ENCODE measurements around the gene RGL2. TPM values are rescaled to one million over a fixed set of nuclear protein-coding genes. Genes with fewer than 3 reads are reported as not detected.
A peak's percentile ranks its signal among the peaks of the same experiment; 100 is the strongest.
"Not testable (repeated sequence)": the region's sequence is repeated elsewhere in the genome, so short reads cannot be mapped to it uniquely, and the experiment has no call there.

Gene RGL2
- total RNA-seq, 1 experiment from 2014 or later = 54.6 TPM

DNA sequence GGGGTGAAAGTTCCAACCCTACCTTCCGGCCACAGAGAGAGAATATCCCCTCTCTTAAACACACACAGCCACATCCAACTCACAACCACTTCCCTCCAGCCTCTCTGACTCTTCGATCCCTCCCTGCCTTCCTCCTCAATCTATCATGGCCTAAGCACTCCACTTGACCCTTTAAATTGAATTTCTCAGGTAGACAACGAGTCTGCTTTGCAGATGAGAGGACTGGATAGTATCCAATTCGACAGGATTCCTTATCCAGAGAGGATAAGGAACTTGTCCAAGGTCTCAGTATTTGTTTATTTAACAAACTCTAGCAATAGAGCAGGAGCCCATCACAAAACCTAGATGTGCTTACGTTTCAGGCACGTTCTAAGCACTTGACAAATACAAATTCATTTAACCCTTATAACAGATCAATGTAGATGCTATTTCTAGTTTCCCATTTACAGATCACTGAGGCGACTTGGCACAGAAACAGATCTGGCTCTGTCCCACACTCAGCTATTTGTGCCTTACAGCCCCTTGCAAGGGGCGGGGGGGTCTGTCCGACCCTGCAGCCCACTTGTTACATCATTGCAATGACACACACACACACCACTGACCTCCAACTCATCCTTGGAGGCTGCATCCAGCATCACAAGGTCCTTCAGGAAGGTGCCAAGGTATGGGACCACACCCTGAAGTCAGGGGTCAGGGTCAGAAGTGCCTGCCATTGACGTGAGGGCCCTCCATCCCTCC, 4.5 kb downstream of the RGL2 start:
- DNase-seq (ENCODE audit: low read depth) = no peak

DNA sequence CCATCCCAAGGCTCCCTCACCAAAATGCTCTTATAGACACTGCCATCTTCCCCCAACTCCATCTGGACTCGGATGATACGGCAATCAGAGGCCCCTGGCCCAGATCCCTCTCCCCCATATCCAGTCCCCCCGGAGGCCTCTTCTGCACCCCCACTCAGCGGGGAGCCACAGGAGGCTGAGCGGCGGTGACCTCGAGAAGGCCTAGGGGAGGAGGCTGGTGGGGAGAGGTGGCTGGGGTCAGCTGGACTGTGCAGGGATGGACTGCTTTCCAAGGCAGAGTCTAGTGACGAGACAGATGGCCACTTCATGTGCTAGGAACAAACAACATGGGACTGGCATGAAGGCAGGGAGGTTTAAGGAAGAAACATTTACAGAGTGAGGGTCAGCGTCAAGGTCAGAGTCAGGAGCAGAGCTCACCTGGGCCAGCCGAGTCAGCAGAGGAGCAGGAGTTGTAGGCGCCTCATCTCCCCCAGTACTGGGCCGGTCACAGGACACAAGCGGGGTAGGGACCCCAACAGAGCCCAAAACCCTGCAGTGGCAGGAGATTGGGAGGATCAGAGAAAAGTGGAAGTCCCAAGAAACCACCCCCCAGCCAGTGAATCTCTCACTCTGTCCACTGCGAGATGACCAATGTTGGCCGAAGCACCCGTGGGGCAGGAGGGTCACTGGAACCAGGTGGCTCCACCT, 5.6 kb downstream of the RGL2 start:
- DNase-seq (ENCODE audit: low read depth) = no peak

DNA sequence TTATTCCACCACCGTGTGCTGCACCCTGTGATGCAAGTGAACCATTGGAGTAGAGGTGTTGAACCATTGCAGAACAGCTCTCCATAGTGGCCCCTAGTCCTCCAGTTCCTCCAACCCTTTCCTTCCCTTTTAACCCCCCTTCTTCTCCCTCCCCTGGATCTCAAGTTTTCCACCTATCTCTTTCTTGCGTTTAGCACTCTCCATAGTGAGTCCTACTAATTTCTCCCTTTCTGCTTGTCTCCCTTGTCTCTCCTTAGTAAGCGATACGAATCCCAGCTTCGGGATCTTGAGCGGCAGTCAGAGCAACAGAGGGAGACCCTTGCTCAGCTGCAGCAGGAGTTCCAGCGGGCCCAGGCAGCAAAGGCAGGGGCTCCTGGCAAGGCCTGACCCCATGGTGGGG, 8.3 kb downstream of the RGL2 start:
- DNase-seq (ENCODE audit: low read depth) = no peak

DNA sequence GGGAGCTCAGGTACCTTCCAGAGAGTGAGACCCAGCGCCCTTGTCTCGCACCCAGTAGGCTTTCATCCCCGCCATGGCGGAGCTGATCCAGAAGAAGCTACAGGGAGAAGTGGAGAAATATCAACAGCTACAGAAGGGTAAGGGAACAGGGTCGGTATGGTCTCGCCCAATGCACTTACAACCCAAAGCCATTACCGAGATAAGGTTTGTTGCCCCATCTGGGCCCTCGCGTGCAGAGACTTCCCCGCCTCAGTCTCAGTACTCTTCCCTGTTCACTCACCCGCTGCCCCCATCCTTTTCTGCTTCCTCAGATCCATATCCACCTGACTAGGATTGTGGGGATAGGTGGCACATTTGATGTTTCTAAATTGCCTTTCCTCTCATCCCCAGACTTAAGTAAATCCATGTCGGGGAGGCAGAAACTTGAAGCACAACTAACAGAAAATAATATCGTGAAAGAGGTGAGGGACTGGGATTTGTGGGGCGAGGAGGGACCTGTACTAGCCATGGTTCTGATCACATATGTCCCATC, 8.9 kb downstream of the RGL2 start:
- DNase-seq (ENCODE audit: low read depth) = no peak

DNA sequence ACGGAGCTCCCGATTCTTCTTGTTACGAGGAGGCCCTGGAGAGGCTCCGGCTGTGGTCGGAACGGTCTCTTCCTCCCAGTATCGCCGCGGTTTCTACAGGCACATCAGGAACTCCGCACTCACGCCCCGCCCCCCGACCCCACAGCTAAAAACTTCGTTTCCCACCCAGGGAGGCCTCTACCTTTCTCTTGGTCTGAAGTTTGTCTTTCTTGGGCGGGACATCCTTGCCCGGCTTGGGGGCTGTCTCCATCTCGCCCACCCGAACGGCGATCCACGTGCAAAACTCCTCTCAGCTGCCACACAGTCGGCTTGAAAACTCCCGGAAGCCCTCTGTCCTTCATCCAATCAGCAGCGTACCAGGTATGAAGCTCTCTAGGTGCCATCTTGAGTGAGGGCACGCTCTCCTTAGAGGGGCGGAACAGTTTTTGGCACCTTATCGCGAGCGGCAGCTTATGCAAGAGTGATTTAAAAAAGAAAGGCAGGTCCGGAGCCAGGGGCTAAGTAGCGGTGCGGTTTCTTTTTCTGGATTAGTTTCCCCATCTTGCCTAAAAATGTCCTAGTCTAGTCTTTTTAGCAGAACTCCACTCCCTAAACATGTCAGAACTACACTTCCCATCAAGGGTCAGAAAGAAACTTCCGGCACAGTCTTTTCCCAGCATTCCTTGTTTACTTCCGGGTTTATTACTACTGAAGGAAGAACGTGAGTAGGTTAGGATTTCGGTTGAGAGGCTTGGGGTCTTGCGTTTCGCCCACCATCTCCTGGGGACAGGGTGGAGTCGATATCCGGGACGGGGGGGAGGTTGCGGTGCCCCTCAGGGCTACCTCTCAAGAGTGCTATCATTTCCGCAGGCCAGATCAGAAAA, 9.6 kb downstream of the RGL2 start, which contains the start of the genes PFDN6 and WDR46:
Gene PFDN6 (plus strand): TSS at position 681 of the 863 bp plus-strand sequence. CDS start 256 bp downstream, outside the sequence.
Gene WDR46 (minus strand): TSS at position 319 of the 863 bp plus-strand sequence. CDS start 69 bp downstream, at position 250.
- DNase-seq (ENCODE audit: low read depth) = peak; percentile 96

DNA sequence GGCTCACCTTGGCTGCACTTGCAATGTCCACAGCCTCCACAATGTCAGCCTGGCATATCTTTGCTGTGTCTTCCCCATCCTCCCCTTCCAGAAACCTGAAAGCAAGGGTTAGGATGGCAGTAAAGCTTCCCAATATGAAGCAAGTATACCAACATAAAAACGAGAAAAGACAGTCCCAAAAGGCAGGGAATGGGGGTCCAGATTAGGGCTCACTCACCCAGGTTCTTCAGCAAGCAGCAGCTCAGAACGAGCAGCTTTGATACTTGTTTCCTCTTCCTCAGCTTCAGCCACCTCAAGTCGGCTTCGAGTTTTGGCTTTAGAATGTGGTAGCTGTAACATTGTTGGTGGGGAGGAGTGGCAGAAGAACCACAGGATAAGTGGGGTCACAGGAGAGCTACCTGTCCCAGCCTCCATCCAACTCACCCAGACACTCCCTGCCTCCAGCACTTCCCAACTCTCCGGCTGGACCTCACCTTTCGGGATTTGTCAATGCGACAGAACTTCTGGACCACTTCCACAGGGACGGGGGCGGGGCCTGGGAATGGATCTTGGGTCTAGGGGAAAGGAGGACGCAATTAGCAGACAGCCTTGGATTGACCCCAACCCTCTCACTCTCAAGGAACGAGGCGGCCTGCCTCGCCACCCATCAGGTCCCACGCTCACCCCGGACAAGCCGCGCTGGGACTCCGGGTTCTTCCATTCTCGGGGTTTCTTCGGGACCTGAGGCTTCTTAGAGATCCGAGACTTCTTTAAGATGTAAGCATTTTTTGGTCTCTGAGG, 10.4 kb downstream of the RGL2 start:
- no peak for DNase-seq (ENCODE audit: low read depth)

DNA sequence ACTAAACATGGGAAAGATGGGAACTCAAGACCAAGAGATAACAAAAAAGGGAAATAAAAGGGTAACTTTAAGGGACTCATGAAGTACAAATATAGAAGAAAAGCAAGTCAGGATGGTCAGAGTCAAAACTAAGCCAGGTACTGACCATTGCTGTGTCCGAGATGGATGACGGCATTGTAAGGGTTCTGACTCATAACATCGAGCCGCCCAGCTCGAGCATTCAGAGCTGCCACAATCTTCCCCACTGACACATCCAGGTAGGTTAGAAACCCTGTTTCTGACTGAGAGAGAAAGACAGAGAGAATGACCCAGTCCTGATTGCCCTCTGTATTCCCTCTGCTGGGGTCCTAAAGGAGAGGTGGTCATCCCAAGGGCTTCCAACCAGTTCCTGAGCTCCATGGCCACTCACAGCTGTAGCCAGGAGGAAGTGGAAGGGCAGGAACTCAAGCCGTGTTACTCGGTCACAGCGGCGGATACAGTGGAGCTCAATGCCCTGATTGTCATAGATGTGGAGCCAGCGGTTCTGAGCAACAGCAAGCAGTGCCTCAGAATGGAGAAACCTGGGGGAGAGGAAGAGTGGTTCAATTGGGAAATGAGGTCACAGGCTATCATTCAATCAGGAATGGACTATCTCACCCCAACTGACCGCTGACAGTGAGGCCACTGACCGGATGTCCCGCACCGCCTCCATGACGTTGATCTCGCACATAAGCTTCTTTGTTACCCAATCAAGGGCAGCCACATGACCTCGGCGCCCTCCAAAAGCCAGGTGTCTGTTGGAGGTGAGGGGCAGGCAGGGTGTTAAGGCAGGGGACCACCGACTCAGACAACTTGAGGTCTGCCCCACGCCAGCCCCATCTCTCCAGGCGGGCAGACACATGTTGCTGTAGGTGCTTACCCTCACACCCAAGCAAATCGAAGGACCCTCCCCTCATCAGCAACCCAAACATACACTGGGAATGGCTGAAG, 11.5 kb downstream of the RGL2 start:
- DNase-seq (ENCODE audit: low read depth) = no peak

DNA sequence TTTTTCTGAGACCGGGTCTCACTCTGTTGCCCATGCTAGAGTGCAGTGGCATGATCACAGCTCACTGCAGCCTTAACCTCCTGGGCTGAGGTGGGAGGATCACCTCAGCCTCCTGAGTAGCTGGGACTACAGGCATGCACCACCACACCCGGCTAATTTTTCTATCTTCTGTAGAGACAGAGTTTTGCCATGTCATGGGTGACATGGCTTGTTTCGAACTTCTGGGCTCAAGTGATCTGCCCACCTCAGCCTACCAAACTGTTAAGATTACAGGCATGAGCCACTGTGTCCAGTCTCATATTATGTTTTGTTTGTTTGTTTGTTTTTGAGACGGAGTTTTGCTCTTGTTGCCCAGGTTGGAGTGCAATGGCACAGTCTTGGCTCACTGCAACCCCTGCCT, 13.5 kb downstream of the RGL2 start:
- DNase-seq (ENCODE audit: low read depth) = not testable (repeated sequence)

DNA sequence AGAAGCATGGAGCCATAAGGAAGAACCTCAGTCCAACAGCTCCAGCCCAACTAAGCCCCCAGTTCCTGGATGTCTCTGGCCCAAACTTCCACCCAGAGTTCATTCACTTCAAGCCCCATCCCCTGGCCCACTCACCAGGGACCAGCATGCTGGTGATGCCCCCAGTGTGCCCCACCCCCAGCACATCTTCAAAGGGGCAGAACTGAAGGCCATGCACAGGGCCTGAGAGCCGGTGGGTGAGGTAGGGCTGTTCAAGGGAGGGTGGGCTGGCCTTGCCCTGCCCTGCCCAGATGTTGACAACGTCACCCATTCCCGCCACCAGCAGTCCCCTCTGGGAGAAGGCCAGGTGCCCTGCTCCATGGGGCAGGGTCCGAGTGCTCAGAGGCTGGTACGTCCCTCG, 18.2 kb downstream of the RGL2 start:
- no peak for DNase-seq (ENCODE audit: low read depth)

DNA sequence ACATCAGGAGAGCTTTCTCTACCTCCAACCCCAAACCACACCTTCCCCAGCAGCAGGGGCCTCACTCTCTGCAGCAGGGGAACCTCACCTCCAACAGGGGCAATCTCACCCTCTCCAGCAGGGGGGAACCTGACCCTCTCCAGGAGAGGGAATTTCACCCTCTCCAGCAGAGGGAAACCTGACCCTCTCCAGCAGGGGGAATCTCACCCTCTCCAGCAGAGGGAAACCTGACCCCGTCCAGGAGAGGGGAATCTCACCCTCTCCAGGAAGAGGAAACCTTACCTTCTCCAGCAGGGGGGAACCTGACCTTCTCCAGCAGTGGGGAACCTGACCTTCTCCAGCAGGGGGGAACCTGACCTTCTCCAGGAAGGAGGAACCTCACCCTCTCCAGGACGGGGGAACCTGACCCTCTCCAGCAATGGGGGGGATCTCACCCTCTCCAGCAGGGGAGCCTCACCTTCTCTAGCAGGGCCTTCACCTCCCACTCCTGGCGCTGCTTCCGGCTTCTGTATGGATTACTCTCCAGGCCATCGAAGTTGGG, 18.7 kb downstream of the RGL2 start:
- DNase-seq (ENCODE audit: low read depth) = peak; percentile 76

DNA sequence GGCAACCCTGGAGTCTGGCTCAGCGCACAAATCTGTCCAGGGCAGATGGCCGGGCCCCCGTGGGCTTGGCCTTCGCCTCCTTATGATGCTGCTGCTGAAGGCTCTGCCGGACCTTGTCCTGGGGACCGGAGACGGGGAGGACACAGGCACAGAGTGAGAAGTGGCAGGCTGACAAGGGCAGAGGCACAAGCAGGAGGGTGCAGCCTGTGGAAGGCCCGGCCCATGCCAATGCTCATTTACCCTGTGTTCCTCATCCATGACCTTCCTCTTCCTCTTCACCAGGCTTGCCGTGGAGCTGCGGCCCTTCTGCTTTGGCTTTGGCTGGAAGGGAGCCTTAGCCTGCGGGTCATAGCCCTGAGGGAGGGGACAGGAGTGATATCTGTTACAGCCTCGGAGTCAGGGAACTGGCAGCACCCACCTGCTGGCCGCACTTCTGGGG, 19.5 kb downstream of the RGL2 start:
- no peak for DNase-seq (ENCODE audit: low read depth)

DNA sequence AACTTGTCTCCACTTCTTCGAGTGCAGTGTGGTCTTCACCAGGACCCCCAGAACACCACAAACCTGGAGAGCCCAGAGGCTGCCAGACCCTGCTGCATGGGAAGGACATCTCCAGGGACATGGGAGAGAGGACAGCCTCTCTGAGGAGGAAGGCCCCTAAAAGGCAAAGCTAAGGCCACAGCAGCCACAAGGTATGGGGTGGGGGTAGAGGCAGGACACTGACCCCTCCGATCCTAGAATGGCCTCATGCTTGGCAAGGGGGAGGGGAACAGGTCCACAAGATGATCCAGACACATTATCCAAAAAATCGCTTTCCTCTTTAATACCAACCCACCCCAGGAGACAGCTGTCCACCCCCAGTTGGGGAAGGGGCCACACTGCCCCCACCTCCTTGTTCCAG, 19.9 kb downstream of the RGL2 start:
- no peak for DNase-seq (ENCODE audit: low read depth)

DNA sequence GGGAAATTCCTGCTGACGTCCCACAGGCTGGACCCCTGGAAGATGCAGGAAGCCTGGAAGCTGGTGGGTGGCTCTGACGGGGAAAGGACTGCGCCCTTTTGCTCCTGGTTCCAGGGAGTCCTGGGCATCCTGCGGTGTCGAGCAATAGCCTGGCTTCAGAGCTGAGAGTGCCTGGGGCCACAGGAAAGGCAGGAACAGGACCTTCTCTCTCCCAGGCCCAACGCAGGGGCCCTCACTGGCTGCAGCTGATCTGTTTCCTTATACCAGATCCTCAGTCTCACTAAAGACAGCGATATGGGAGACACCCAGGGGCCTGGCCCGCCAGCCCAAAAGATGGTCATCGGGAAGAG, 20.4 kb downstream of the RGL2 start:
- peak; percentile 45 for DNase-seq (ENCODE audit: low read depth)

DNA sequence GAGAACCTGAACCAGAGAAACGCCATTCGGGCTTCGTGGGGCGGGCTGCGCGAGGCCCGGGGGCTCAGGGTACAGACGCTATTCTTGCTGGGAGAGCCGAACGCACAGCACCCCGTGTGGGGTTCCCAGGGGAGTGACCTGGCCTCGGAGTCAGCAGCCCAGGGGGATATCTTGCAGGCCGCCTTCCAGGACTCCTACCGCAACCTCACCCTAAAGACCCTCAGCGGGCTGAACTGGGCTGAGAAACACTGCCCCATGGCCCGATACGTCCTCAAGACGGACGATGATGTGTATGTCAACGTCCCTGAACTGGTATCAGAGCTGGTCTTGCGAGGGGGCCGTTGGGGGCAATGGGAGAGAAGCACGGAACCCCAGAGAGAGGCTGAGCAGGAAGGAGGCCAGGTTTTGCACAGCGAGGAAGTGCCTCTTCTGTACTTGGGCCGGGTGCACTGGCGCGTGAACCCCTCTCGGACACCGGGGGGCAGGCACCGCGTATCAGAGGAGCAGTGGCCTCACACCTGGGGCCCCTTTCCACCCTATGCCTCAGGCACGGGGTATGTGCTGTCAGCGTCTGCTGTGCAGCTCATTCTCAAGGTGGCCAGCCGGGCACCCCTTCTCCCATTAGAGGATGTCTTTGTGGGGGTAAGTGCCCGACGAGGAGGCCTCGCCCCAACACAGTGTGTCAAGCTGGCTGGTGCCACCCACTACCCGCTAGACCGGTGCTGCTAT, 20.9 kb downstream of the RGL2 start:
- DNase-seq (ENCODE audit: low read depth) = no peak

DNA sequence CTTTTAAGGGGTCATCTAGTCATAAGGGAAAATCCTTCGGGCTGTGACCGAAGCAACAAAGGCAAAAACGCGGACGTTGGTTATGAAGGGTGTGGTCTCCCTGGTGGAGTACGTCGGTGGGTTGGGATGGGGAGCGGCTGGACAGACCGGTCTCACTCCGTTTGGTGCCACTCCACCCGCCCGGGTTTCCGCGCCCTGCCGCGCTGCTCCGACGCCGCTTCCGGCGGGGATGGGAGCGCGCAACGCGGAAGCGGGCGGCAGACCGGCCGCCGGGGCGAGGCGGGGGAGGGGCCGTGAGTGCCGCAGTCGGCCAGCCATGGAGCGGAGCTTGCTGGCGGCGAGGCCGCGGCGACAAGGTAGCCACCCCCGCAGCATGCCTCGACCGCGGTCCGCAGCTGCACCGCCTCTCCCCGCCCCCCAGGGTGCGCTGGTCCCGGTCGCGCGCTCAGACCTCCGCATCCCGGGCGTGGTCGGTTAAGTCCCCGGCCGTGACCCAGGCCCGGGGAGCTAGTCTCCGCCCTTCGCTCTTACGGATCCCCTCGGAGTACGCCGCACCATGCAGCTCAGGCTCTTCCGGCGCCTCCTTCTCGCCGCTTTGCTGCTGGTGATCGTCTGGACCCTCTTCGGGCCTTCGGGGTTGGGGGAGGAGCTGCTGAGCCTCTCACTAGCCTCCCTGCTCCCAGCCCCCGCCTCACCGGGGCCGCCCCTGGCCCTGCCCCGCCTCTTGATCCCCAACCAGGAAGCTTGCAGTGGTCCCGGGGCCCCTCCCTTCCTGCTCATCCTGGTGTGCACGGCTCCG, 21.7 kb downstream of the RGL2 start, which contains the start of gene B3GALT4:
Gene B3GALT4 (plus strand): TSS at position 260 of the 799 bp plus-strand sequence. CDS start 297 bp downstream, at position 557.
- no peak for DNase-seq (ENCODE audit: low read depth)

DNA sequence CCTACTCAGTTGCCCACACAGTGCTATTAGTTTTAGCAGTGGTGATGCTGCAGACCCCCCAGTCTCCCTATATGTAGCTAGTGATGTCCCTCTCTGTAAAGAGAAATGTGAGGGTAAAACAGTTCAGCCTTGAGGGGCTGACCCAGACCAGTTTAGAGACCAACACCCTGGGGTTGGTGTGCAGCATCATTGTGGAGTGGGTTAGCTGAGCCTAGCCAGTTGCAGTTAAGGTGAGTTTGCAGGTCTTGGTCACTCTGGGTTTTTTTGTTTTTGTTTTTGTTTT, 22.2 kb downstream of the RGL2 start:
- DNase-seq (ENCODE audit: low read depth) = no peak

DNA sequence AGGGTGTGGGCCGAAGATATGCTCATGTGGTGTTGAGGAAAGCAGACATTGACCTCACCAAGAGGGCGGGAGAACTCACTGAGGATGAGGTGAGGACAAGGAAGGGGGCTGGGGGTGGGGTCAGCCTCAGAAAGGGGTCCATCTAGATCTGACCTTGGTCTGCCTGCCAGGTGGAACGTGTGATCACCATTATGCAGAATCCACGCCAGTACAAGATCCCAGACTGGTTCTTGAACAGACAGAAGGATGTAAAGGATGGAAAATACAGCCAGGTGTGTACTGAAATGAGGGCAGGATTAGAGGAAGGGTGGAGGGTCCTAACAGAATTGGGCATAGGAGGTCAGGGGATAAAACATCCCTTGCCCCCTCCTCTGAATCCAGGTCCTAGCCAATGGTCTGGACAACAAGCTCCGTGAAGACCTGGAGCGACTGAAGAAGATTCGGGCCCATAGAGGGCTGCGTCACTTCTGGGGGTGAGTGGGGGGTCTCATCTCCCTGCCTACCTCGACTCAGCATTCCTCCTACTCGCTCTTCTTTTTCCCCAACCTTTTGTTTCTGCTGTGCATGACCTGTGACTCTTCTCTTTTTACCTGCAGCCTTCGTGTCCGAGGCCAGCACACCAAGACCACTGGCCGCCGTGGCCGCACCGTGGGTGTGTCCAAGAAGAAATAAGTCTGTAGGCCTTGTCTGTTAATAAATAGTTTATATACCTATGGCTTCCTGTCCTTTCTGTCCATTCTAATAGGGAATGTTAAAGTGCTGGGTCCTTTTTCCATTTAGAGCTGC, 22.8 kb downstream of the RGL2 start:
- DNase-seq (ENCODE audit: low read depth) = not testable (repeated sequence)

All from M059J (cell line).